HCT116 (cell line): ENCODE measurements around the gene COL4A1. TPM values are rescaled to one million over a fixed set of nuclear protein-coding genes. Genes with fewer than 3 reads are reported as not detected.

Experiments
- ATAC-seq: fragments of 200-7000 bp; cut with Tn5 transposase; 2 replicates; pipeline ENCODE4 v1.9.1; 2020; ENCODE audit warnings: mild to moderate bottlenecking, moderate library complexity
- BruUV-seq: library from RNA; stranded (reverse); fragments of 400-500 nt; replicated peaks from 2 replicates; lab custom pipeline; 2021; lab: Mats Ljungman, UMichigan
- CTCF ChIA-PET: fragments of 300-600 bp; sonication (Branson Sonifier 250); formaldehyde crosslinking; loops from one replicate; lab custom pipeline; 2021; ENCODE audit warnings: antibody characterized with exemption; lab: Charles Lee
- POLR2A ChIA-PET: fragments of 300-600, 350-600 bp; sonication (Branson Sonifier 250); formaldehyde crosslinking; loops from one replicate; lab custom pipeline; 2021; ENCODE audit warnings: antibody characterized with exemption; lab: Charles Lee
- RAD21 ChIA-PET, 2 experiments: fragments of 300-600 bp; sonication (Branson Sonifier 250); formaldehyde crosslinking; loops; one replicate each; lab custom pipeline; 2023; ENCODE audit warnings: low total read pairs in 2 of 2; ENCODE audit not compliant: uncharacterized antibody in 2 of 2, unreplicated experiment in 2 of 2, low non-redundant PET in 1 of 2; lab: Charles Lee
- DNase-seq: peaks from one replicate; pipeline ENCODE4 v3.0.0-alpha.2; 2010; ENCODE audit warnings: low read depth, low spot score
- H2AFZ ChIP-seq: fragments of 200-600 bp; shearing (Covaris generic), sonication (generic); 2 replicates; pipeline ENCODE4 v1.6.1; 2017; ENCODE audit warnings: low read depth, mixed run types, mixed read lengths, antibody characterized with exemption, low read length; ENCODE audit not compliant: poor library complexity, severe bottlenecking
- H3K27ac ChIP-seq: 2 replicates; pipeline ENCODE4 v1.5.1; 2012; ENCODE audit warnings: low read depth, low read length
- H3K27me3 ChIP-seq: fragments of 200-600 bp; sonication (generic); 2 replicates; pipeline ENCODE4 v1.6.1; 2016; ENCODE audit warnings: mixed run types, low read length, mixed read lengths; ENCODE audit not compliant: insufficient read depth
- H3K36me3 ChIP-seq, 2 experiments: fragments of 200-500 bp in 1 of 2; fragments of 200-600 bp in 1 of 2; sonication (Bioruptor generic) in 1 of 2; sonication (generic) in 1 of 2; 2 replicates each; pipeline versions ENCODE4 v1.5.1 to v1.6.1; 2014 to 2016; ENCODE audit warnings: low read length in 2 of 2, inconsistent platforms in 1 of 2, mixed read lengths in 1 of 2, mixed run types in 1 of 2; ENCODE audit not compliant: insufficient read depth in 2 of 2, control insufficient read depth in 1 of 2
- H3K4me1 ChIP-seq, 2 experiments: fragments of 200-600 bp in 1 of 2; sonication (generic) in 1 of 2; 2 replicates each; pipeline versions ENCODE4 v1.5.1 to v1.6.1; 2012 to 2017; ENCODE audit warnings: low read length in 2 of 2, inconsistent platforms in 1 of 2, mild to moderate bottlenecking in 1 of 2, mixed read lengths in 1 of 2, mixed run types in 1 of 2, moderate library complexity in 1 of 2; ENCODE audit not compliant: insufficient read depth in 2 of 2, control insufficient read depth in 1 of 2
- H3K4me2 ChIP-seq: fragments of 200-600 bp; sonication (generic); 2 replicates; pipeline ENCODE4 v1.6.1; 2017; ENCODE audit warnings: mixed run types, low read length, mixed read lengths
- H3K4me3 ChIP-seq, 2 experiments: fragments of 200-600 bp in 1 of 2; sonication (generic) in 1 of 2; replicated peaks in 1 of 2; 2 replicates each; pipeline ENCODE4 v1.5.1; 2011 to 2016; ENCODE audit warnings: low read length in 2 of 2, control low read depth in 1 of 2, low read depth in 1 of 2, mild to moderate bottlenecking in 1 of 2, mixed read lengths in 1 of 2, mixed run types in 1 of 2
- H3K79me2 ChIP-seq: fragments of 200-600 bp; sonication (generic); 2 replicates; pipeline ENCODE4 v1.6.1; 2017; ENCODE audit warnings: mild to moderate bottlenecking, mixed run types, low read length, moderate library complexity, mixed read lengths; ENCODE audit not compliant: insufficient read depth
- H3K9ac ChIP-seq: fragments of 200-600 bp; sonication (generic); 2 replicates; pipeline ENCODE4 v1.6.1; 2016; ENCODE audit warnings: low read length, mixed read lengths
- H3K9me2 ChIP-seq: fragments of 200-600 bp; sonication (generic), shearing (Covaris generic); 2 replicates; pipeline ENCODE4 v1.6.1; 2017; ENCODE audit warnings: mixed run types, mild to moderate bottlenecking, moderate library complexity; ENCODE audit not compliant: insufficient read depth
- H3K9me3 ChIP-seq, 2 experiments: fragments of 200-500 bp in 1 of 2; fragments of 200-600 bp in 1 of 2; sonication (Bioruptor generic) in 1 of 2; sonication (generic) in 1 of 2; 2 replicates each; pipeline ENCODE4 v1.6.1; 2014 to 2017; ENCODE audit warnings: low read length in 2 of 2, mixed read lengths in 2 of 2, inconsistent platforms in 1 of 2, low read depth in 1 of 2, mild to moderate bottlenecking in 1 of 2, mixed run types in 1 of 2, moderate library complexity in 1 of 2; ENCODE audit not compliant: control insufficient read depth in 1 of 2, insufficient read depth in 1 of 2
- H4K20me1 ChIP-seq: fragments of 200-600 bp; sonication (generic), shearing (Covaris generic); 2 replicates; pipeline ENCODE4 v1.6.1; 2017; ENCODE audit warnings: mixed run types, mild to moderate bottlenecking, moderate library complexity; ENCODE audit not compliant: insufficient read depth
- CBX3 ChIP-seq: IDR thresholded peaks from 2 replicates; pipeline ENCODE4 v1.6.1; 2012; ENCODE audit warnings: low read depth
- ELF1 ChIP-seq: IDR thresholded peaks from 2 replicates; pipeline ENCODE4 v1.6.1; 2012; ENCODE audit warnings: low read depth, borderline replicate concordance
- FOSL1 ChIP-seq: IDR thresholded peaks from 2 replicates; pipeline ENCODE4 v1.6.1; 2012; ENCODE audit warnings: low read depth
- JUND ChIP-seq: IDR thresholded peaks from 2 replicates; pipeline ENCODE4 v1.6.1; 2012
- POLR2A ChIP-seq: IDR thresholded peaks from 2 replicates; pipeline ENCODE4 v1.7.0; 2011; ENCODE audit warnings: borderline replicate concordance; ENCODE audit not compliant: insufficient read depth, insufficient read length; ENCODE audit errors: extremely low read depth
- REST ChIP-seq: IDR thresholded peaks from 2 replicates; pipeline ENCODE4 v1.6.1; 2012; ENCODE audit warnings: low read depth
- SIN3A ChIP-seq: IDR thresholded peaks from 2 replicates; pipeline ENCODE4 v1.6.1; 2012; ENCODE audit warnings: low read depth
- SP1 ChIP-seq: IDR thresholded peaks from 2 replicates; pipeline ENCODE4 v1.6.1; 2012; ENCODE audit warnings: low read depth
- SRF ChIP-seq: IDR thresholded peaks from 2 replicates; pipeline ENCODE4 v1.6.1; 2012; ENCODE audit warnings: low read depth
- intact Hi-C: fragments of 100-400 bp; cut with micrococcal nuclease; formaldehyde crosslinking; loops from 2 replicates; pipeline ENCODE4 v1.10.0; 2022
- total RNA-seq: library from RNA; stranded (reverse); gene quantifications from one replicate; pipeline ENCODE4 v1.2.1, GENCODE V29; 2021; ENCODE audit not compliant: unreplicated experiment

The COL4A1 gene
- total RNA-seq, 1 experiment from 2014 or later = 0.57 TPM

- ATAC-seq (no peak), DNase-seq (no peak)
- no TSS peak for BruUV-seq
- H3K36me3 ChIP-seq = no peaks in the 10 kb centered on the region
- ChIA-PET CTCF (no interaction called here), POLR2A (no interaction called here), RAD21 (no interaction called here)
- no peaks in the 10 kb centered on the region for H4K20me1 ChIP-seq
- no peak overlapping the region for H3K27ac ChIP-seq
- no peak overlapping the region for H3K9ac ChIP-seq
- no peaks in the 10 kb centered on the region for H3K9me2 ChIP-seq
- no peaks in the 10 kb centered on the region for H3K9me3 ChIP-seq
- TF ChIP-seq SIN3A = no peak
- TF ChIP-seq FOSL1 = no peak
- TF ChIP-seq REST = no peak
- TF ChIP-seq POLR2A = no peak
- TF ChIP-seq JUND = no peak
- no peak for TF ChIP-seq SRF
- TF ChIP-seq ELF1 = no peak
- no peak for TF ChIP-seq CBX3
- no peak for TF ChIP-seq SP1
- TF ChIP-seq, all 23 proteins: peak for 0
- H3K79me2 ChIP-seq = no peaks in the 10 kb centered on the region
- intact Hi-C loops = no loop called here
- H3K4me2 ChIP-seq = no peak overlapping the region
- H3K4me3 ChIP-seq = no peak overlapping the region
- no peaks in the 10 kb centered on the region for H3K27me3 ChIP-seq
- no peaks in the 10 kb centered on the region for H3K4me1 ChIP-seq
- H2AFZ ChIP-seq = no peak overlapping the region
Measured at GRCh38 chr13:110270507-110270906, 36.5 kb downstream of the COL4A1 start.
